ENCODE results near the gene FGF14.
"Not testable (repeated sequence)": the region's sequence is repeated elsewhere in the genome, so short reads cannot be mapped to it uniquely, and the experiment has no call there.

FGF14 gene

GRCh38 chr13:102117175-102117831 is 284.5 kb downstream of the FGF14 start:
- DNase-seq: peak; percentile 16

GRCh38 chr13:102103469-102103868 is 298.4 kb downstream of the FGF14 start:
- no peak for DNase-seq

GRCh38 chr13:102100234-102100633 is 301.6 kb downstream of the FGF14 start:
- DNase-seq: no peak

GRCh38 chr13:102097708-102098107 is 304.1 kb downstream of the FGF14 start:
- peak; percentile 89 for DNase-seq

- peak; percentile 46 for DNase-seq
Measured at GRCh38 chr13:102093288-102093687, 308.6 kb downstream of the FGF14 start.

- DNase-seq: peak; percentile 20
Measured at GRCh38 chr13:102091231-102091630, 310.6 kb downstream of the FGF14 start.

GRCh38 chr13:102090532-102090931 is 311.3 kb downstream of the FGF14 start:
- DNase-seq: no peak

- no peak for DNase-seq
Measured at GRCh38 chr13:102089722-102090121, 312.1 kb downstream of the FGF14 start.

- DNase-seq: peak; percentile 34
Measured at GRCh38 chr13:102089177-102089576, 312.7 kb downstream of the FGF14 start.

- DNase-seq: no peak
Measured at GRCh38 chr13:102073251-102073650, 328.6 kb downstream of the FGF14 start.

- no peak for DNase-seq
Measured at GRCh38 chr13:102071711-102072110, 330.1 kb downstream of the FGF14 start.

GRCh38 chr13:102068323-102068722 is 333.5 kb downstream of the FGF14 start:
- DNase-seq: not testable (repeated sequence)

GRCh38 chr13:102055090-102055779 is 346.6 kb downstream of the FGF14 start:
- no peak for DNase-seq

GRCh38 chr13:102049853-102050252 is 352.0 kb downstream of the FGF14 start:
- DNase-seq: no peak

- DNase-seq: peak; percentile 21
Measured at GRCh38 chr13:102045731-102046130, 356.1 kb downstream of the FGF14 start.

- DNase-seq: no peak
Measured at GRCh38 chr13:102042746-102043145, 359.1 kb downstream of the FGF14 start.

- no peak for DNase-seq
Measured at GRCh38 chr13:102041544-102041943, 360.3 kb downstream of the FGF14 start.

- DNase-seq: peak; percentile 64
Measured at GRCh38 chr13:102040812-102041211, 361.0 kb downstream of the FGF14 start.

GRCh38 chr13:102039264-102039663 is 362.6 kb downstream of the FGF14 start:
- peak; percentile 50 for DNase-seq

- peak; percentile 25 for DNase-seq
Measured at GRCh38 chr13:102038787-102039186, 363.1 kb downstream of the FGF14 start.

GRCh38 chr13:102035969-102036368 is 365.9 kb downstream of the FGF14 start:
- DNase-seq: peak; percentile 3

- peak; percentile 89 for DNase-seq
Measured at GRCh38 chr13:102033857-102034331, 368.0 kb downstream of the FGF14 start.

- no peak for DNase-seq
Measured at GRCh38 chr13:102033386-102033785, 368.5 kb downstream of the FGF14 start.

GRCh38 chr13:102028868-102029267 is 373.0 kb downstream of the FGF14 start:
- DNase-seq: peak; percentile 72

Data from NCI-H2171 treated with DMSO at 0.1 percent for 48 hours (cell line).